GM12872 (cell line): Measurements from ENCODE around the gene RFX1.

Experiments
- TF ChIP-seq, protein P1 (sequence below): IDR thresholded peaks from 3 replicates; pipeline ENCODE4 v1.5.1; 2011; ENCODE audit warnings: low read depth, mild to moderate bottlenecking, low read length, moderate library complexity; ENCODE audit not compliant: insufficient read depth

Gene RFX1

DNA sequence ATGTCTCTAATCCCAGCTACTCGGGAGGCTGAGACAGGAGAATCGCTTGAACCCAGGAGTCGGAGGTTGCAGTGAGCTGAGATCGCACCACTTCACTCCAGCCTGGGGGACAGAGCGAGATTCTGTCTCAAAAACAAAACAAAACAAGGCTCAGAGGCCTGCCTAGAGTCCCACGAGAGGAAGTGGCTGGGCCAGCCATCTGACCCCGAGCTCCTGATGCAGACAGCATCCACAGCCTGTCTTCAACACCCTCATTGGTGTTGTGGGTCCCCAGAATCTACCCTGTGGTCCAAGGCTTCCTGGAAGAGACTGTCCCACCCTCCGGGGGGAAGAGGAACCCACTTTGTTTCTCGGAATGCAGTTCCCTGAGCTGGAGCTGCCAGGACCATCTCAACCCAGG is 24.7 kb downstream of the RFX1 start:
- TF ChIP-seq, protein P1, sequence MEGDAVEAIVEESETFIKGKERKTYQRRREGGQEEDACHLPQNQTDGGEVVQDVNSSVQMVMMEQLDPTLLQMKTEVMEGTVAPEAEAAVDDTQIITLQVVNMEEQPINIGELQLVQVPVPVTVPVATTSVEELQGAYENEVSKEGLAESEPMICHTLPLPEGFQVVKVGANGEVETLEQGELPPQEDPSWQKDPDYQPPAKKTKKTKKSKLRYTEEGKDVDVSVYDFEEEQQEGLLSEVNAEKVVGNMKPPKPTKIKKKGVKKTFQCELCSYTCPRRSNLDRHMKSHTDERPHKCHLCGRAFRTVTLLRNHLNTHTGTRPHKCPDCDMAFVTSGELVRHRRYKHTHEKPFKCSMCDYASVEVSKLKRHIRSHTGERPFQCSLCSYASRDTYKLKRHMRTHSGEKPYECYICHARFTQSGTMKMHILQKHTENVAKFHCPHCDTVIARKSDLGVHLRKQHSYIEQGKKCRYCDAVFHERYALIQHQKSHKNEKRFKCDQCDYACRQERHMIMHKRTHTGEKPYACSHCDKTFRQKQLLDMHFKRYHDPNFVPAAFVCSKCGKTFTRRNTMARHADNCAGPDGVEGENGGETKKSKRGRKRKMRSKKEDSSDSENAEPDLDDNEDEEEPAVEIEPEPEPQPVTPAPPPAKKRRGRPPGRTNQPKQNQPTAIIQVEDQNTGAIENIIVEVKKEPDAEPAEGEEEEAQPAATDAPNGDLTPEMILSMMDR = no peak

DNA sequence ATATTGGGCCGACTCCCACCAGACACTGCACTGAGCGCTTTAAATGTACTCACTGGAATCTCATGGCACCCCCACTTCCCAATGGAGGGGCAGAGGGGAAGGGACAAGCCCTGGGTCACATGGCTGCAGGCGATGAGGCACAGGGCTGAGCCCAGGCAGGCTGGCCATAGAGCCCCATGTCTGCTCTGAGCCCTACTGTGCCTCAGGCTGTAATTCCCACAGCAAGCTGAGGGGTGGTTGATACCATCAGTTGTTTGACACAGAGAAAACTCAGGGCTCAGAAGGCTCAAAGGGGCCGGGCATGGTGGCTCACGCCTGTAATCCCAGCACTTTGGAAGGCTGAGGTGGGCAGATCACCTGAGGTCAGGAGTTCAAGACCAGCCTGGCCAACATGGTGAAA is 25.1 kb downstream of the RFX1 start:
- TF ChIP-seq, protein P1 = no peak

DNA sequence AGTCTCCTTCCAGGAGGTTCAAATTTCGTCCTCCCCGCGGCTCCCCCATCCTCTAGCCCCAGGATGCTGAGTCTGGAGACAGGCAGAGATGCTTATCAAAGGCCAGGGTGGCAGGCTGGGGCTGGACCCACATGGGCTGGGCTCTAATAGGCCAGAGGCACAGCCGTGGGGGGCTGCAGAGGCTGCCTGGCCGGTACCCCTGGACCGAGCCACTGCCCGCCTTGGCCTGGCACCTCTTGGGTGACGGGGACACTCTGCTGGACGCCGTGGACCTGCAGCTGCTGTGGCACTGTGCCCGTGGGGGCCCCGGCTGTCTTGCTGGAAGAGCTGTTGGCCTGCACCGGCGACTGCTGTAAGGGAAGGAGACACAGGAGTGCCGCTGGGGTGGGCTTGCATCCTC is 25.8 kb downstream of the RFX1 start:
- TF ChIP-seq, protein P1 = no peak

DNA sequence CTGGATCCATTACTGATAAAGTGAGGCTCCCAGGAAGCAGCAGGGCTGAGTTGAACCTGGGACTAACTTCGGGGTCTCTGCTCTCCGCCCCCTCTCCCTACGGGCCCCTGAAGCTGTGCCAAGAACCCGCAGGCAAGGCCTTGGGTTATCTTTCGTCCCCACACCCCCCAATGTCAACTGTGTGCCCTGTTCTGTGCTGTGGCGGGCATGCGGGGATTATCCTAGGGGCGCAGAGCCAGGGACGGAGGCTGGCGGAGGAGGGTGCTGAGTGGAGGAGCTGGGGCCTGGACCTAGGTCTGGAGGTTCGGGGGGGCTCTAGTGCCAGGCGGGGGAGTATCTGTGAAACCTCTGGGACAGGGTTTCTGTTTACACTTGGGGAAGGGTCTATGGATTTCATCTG is 26.4 kb downstream of the RFX1 start:
- TF ChIP-seq, protein P1 = no peak

DNA sequence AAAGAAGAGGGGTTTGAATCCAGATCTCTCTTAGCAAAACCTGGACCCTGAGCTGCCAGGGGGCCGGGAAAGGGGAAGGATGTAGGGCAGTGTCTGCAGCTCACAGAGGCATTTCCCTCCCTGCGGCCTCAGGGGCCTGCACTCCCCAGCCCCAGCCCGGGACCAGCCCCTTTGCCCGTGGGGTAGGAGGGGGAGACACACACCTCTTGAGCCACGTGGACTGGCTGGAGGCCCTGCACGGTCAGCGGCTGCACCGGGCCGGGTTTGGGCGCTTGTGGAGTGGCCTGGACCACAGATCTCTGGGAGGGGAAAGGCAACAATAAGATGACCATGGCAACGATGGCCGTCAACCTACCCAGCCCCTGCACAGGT is 26.9 kb downstream of the RFX1 start:
- TF ChIP-seq, protein P1 = no peak

DNA sequence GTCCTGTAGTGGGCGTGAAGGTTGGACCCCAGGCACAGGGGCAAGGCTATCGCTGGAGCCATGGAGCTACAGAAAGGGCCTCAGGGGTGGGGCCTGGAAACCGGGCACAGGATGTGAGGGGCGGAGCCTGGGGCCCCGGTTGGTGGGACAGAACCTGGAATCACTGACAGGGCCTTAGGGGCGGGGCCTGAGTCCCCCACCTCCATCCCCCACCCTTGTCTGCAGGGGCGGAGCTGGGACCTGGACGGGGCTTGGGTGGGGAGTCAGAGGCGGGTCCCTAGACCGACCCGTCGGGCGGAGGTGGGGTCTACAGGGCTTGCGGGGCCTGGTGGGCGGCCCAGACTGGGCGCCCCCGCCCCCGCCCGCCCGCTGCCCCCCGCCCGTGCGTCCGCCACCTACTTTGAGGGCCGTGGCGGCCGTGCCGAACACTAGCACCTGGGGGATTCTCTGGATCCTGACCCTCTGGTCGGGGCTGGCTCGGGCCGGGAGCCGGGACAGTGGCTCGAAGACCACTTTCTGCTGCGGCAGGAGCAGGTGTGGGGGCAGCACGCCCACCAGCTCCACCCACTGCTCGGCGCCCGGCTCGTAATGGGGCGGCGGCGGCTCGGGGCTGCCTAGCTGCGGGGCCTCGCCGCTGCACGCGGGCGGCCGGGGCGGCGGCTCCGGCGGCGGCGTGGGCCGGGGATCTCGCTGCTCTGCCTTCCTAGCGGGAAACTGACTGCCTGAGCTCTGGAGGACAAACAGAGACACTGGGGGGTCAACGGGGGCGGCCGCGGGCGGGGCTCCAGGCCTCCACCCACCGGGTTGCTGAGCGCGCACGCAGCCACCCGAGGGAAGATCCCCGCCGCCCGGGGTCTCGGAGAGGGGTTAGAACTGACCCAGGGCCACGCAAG is 27.5 kb downstream of the RFX1 start:
- TF ChIP-seq, protein P1 = no peak

DNA sequence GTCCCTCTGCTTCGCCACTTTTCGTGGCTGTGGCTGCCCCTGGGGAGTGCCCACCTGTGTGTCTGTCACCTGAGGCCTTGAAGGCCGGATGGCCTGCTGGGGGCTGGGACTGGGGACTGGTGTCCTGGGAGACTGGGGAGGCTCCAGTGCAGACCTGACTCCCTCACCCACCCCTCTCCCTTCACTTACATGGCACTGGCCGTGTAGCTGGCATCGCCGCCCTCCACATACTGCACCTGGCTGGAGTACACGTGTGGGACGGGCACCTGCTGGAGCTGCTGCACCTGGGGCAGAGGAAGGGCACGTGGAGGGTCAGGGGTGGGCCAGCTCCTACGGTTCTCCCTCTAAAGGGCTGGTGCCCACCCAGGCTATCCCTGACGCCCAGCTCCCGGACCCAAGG is 28.3 kb downstream of the RFX1 start:
- TF ChIP-seq, protein P1 = no peak

DNA sequence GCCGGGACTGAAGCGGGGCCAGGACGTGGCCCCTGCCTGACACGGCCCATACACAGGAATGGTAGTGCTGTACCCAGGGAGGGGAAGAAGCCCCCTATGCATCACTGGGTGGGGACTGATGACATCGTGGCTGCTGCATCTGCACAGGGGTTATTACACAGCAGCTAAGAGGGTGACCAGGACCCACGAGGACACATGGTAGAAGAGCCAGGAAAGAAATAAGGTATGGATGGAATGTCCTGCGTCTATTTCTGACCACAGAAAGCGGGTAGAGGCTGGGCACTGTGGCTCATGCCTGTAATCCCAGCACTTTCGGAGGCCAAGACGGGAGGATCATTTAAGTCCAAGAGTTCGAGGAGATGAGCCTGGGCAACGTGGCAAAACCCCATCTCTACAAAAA is 29.7 kb downstream of the RFX1 start:
- TF ChIP-seq, protein P1 = no peak
